HG03095 (cell line): ENCODE measurements around the gene ERVK3-1.
A peak's percentile ranks its signal among the peaks of the same experiment; 100 is the strongest.

ENCODE experiments used
- ATAC-seq: cut with Tn5 transposase; IDR thresholded peaks from one replicate; pipeline ENCODE4 v1.9.1; 2021; ENCODE audit warnings: moderate library complexity; ENCODE audit not compliant: unreplicated experiment

The ERVK3-1 gene

GRCh38 chr19:58338825-58339558 is 33.8 kb downstream of the ERVK3-1 start:
- ATAC-seq, result no peak

DNA sequence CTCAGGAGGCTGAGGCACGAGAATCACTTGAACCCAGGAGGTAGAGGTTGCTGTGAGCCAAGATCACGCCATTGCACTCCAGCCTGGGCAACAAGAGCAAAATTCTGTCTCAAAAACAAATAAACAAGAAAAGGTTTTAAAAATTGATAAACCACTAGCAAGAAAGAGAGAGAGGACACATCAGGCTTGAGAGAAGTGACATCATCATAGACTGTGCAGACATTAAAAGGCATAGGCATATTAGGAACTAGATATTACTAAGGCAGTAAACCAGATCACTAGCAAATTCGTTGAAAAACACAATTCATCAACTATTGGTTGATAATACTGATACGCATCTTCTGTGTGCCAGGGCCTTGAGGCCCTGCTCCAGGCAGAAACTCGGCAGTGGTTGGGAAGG is 40.4 kb downstream of the ERVK3-1 start:
- no peak for ATAC-seq

DNA sequence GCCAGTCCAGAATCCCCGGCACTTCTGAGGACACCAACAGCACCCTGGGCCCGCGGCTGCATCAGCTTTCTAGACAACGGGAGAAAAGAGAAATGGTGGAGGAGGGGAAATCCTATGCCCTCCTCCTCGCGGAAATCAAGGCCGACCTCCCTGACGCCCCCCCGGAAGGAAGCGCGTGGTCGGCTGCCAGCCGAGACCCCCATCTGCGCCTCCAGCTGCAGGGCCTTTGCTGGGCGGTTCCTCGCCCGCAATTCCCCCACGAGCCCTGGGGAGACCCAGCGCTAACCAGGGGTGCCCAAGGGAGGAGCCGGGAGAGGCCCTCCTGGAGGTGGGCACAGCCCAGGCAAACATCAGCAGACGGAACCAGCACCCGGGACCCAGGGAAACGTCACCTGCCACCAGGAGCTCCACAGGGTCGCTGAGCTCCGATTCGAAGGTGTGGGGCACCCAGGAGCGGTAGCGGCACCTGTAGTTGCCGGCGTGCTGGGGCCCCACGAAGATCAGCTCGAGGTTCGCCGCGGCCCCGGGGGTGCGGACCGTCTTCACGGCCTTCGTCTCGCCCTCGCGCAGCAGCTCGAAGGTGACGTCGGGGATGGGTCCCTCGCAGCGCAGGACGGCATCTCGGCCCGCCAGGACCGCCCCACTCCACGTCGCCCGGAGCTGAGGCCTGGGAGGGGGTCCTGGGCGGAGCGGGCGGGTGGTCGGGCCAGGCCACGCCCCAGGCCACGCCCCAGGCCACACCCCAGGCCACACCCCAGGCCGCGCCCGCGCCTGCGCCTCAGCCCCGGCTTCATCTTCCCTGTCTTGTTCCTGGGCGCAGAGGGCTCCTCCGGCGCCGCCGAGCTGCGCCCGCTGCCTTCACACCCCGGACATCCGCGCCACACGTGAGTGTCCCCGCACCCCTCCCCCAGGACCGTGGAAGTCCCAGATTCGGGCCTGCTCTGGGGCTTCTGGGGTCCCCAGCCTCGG is 42.1 kb downstream of the ERVK3-1 start:
- ATAC-seq, result peak; percentile 75

- ATAC-seq, result peak; percentile 7
Observed at GRCh38 chr19:58348080-58348479, 42.9 kb downstream of the ERVK3-1 start.

DNA sequence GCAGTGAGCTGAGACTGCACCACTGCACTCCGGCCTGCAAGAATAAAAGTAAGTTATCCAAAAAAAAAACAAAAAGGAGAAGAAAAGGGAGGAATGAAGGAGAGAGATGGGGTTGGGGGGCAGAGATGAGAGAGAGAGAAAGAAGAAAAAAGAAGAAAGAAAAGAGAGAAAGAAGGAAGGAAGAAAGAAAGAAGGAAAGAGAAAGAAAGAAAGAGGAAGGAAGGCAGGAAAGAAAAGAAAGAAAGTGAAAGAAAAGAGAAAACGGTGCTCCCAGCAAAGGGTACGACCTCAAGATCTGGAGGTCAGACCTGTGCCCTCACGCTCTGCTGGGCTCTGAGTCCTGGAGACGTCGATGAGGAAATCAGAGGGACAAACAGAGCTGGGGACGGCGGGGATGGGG is 44.4 kb downstream of the ERVK3-1 start:
- no peak for ATAC-seq

- no peak for ATAC-seq
Observed at GRCh38 chr19:58350001-58350861, 45.1 kb downstream of the ERVK3-1 start.

GRCh38 chr19:58350871-58351557 is 45.8 kb downstream of the ERVK3-1 start:
- ATAC-seq, result no peak

DNA sequence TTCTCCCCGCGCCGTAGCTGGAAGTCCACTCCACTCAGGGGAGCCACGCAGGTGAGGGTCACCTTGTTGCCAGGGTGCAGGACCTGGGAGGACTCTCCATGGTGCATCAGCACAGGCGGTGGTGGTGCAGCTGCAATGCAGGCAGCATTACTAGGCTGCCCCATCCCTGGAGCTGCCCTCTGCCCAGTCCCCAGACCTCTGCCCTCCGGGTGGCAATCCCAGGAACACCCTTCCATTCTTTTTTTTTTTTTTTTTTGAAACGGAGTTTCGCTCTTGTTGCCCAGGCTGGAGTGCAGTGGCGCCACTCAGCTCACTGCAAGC is 46.3 kb downstream of the ERVK3-1 start:
- no peak for ATAC-seq

GRCh38 chr19:58351990-58352755 is 47.0 kb downstream of the ERVK3-1 start:
- ATAC-seq, result no peak

GRCh38 chr19:58352760-58353671 is 47.8 kb downstream of the ERVK3-1 start, which contains the start of gene A1BG:
Gene A1BG, minus strand, starts transcription at chr19:58353492. Its CDS starts 55 bp downstream, at chr19:58353437.
- no peak for ATAC-seq

GRCh38 chr19:58353717-58354477 is 48.7 kb downstream of the ERVK3-1 start:
- ATAC-seq, result no peak

DNA sequence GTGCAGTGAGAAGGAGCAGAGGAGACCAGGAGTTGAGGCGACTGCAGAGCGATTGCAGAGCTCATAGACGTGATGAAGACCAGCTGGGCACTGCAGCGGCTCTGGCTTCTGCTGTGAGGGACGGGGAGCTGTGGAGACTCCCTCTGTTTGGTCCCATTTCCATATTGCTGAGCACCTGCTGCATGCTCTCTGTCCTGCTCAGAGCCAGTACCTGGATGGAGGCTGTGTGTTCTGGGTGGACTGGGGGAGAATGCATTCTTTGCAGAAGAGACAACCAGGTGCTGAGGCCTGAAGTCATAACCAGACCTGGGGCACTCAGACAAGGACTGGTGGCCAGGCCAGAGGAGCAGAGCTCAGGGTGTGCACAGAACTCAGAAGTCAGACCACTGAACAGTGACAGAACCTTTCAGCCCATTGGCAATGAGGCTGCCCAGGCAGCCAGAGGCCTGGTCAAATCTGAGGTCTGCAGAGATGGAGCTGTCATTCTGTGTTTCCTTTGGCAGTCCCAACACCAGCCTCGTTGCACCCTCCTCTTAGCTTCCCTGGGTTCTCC is 49.4 kb downstream of the ERVK3-1 start:
- no peak for ATAC-seq

GRCh38 chr19:58355215-58355796 is 50.1 kb downstream of the ERVK3-1 start:
- ATAC-seq, result no peak

GRCh38 chr19:58355908-58356765 is 51.0 kb downstream of the ERVK3-1 start:
- no peak for ATAC-seq

- ATAC-seq, result no peak
Observed at GRCh38 chr19:58356766-58357480, 51.7 kb downstream of the ERVK3-1 start.
